WTC11 (cell line): Measurements from ENCODE around the gene GREB1.

Source experiments
- ESRRA ChIP-seq: sonication (generic); formaldehyde crosslinking; IDR thresholded peaks from 2 replicates; pipeline ENCODE4 v1.8.1; 2022; ENCODE audit warnings: mild to moderate bottlenecking, missing genetic modification reagents, borderline replicate concordance
- MXD4 ChIP-seq: fragments of 250-450 bp; sonication (Bioruptor Pico); IDR thresholded peaks from 2 replicates; pipeline ENCODE4 v1.8.0; 2021; ENCODE audit warnings: mild to moderate bottlenecking, moderate library complexity, borderline replicate concordance
- USF1 ChIP-seq: sonication (generic); formaldehyde crosslinking; IDR thresholded peaks from 2 replicates; pipeline ENCODE4 v1.8.0; 2022; ENCODE audit warnings: mild to moderate bottlenecking, missing genetic modification reagents
- USF2 ChIP-seq: sonication (generic); formaldehyde crosslinking; IDR thresholded peaks from 2 replicates; pipeline ENCODE4 v1.8.1; 2023; ENCODE audit warnings: mild to moderate bottlenecking, missing genetic modification reagents, moderate library complexity

- TF ChIP-seq MXD4 (CRISPR knock-in tag) (no peak), ESRRA (no peak), USF2 (no peak), USF1 (CRISPR knock-in tag) (no peak)
These were observed 124.6 kb downstream of the GREB1 start for GRCh38 chr2:11658208-11659114.
